ENCODE measurements around the gene PSMB10.

- TF ChIP-seq CTCF (conservative IDR thresholded peaks at IDR 0.05 in 1 of 2, IDR thresholded peaks at IDR 0.05 in 1 of 2; ENCODE audit: low read depth in 1 of 2, low read length in 2 of 2) (no peak), EZH2 (IDR thresholded peaks at IDR 0.05; ENCODE audit: low read length, missing control alignments) (no peak)
Observed at GRCh38 chr16:67892899-67893742, 43.5 kb downstream of the PSMB10 start, which contains the start of gene PSKH1.

All from fibroblast of lung (primary cell).